ENCODE measurements around the gene THEM5. TPM values are rescaled to one million over a fixed set of nuclear protein-coding genes. Genes with fewer than 3 reads are reported as not detected.

The THEM5 gene
- total RNA-seq, 1 experiment from 2014 or later, result not detected

GRCh38 chr1:151829352-151830046 lies 24.0 kb downstream of the THEM5 start:
- no peak for TF ChIP-seq EZH2 (IDR thresholded peaks at IDR 0.05)
- TF ChIP-seq ZFX (IDR thresholded peaks at IDR 0.05), result no peak
- no peak for TF ChIP-seq SIN3A (IDR thresholded peaks at IDR 0.05; ENCODE audit: low read depth)
- TF ChIP-seq MAX (IDR thresholded peaks at IDR 0.05), result no peak
- no peak for TF ChIP-seq TCF7L2 (IDR thresholded peaks at IDR 0.05; ENCODE audit: borderline replicate concordance, extremely low read depth, insufficient read depth, insufficient read length)
- no peak for TF ChIP-seq CTCF (IDR thresholded peaks at IDR 0.05 in 2 of 3, conservative IDR thresholded peaks at IDR 0.05 in 1 of 3; ENCODE audit: borderline replicate concordance in 1 of 3, insufficient read depth in 1 of 3, low read depth in 2 of 3, low read length in 2 of 3)
- no peak for TF ChIP-seq POLR2A (IDR thresholded peaks at IDR 0.05; ENCODE audit: borderline replicate concordance, extremely low read depth, insufficient read depth, insufficient read length)
- TF ChIP-seq ELF1 (IDR thresholded peaks at IDR 0.05; ENCODE audit: borderline replicate concordance, low read depth), result no peak
- TF ChIP-seq JUND (IDR thresholded peaks at IDR 0.05), result no peak
- no peak for TF ChIP-seq CBX3 (IDR thresholded peaks at IDR 0.05; ENCODE audit: low read depth)
- no peak for TF ChIP-seq POLR2AphosphoS5 (IDR thresholded peaks at IDR 0.05; ENCODE audit: low read depth, low read length)
- no peak for TF ChIP-seq FOSL1 (IDR thresholded peaks at IDR 0.05; ENCODE audit: low read depth)
- no peak for TF ChIP-seq CEBPB (IDR thresholded peaks at IDR 0.05; ENCODE audit: low read depth)
- no peak for TF ChIP-seq REST (IDR thresholded peaks at IDR 0.05; ENCODE audit: low read depth)
- no peak for TF ChIP-seq SP1 (IDR thresholded peaks at IDR 0.05; ENCODE audit: low read depth)
- TF ChIP-seq ZNF274 (IDR thresholded peaks at IDR 0.05; ENCODE audit: low read depth, low read length), result no peak
- no peak for TF ChIP-seq RAD21 (IDR thresholded peaks at IDR 0.05; ENCODE audit: low read depth)
- TF ChIP-seq YY1 (IDR thresholded peaks at IDR 0.05; ENCODE audit: extremely low read depth, insufficient replicate concordance, low read depth, low read length), result no peak
- TF ChIP-seq EGR1 (IDR thresholded peaks at IDR 0.05; ENCODE audit: low read depth), result no peak
- TF ChIP-seq SRF (IDR thresholded peaks at IDR 0.05; ENCODE audit: low read depth), result no peak
- no peak overlapping the region for H3K9ac ChIP-seq (ENCODE audit: low read length)
- no peak overlapping the region for H3K4me2 ChIP-seq (ENCODE audit: low read length)

More at GRCh38 chr1:151829352-151830046, 24.0 kb downstream of the THEM5 start:
- no peaks in the 10 kb centered on the region for H4K20me1 ChIP-seq (ENCODE audit: insufficient read depth)
- ChIA-PET CTCF (no interaction called here), POLR2A (interaction anchor here (0.9 to 1.3 kb wide), 2 partner anchors 9 to 529 kb away, joined by 3 to 4 read pairs; no protein-coding TSS in a partner anchor), RAD21 (ENCODE audit: low non-redundant PET in 1 of 2, low total read pairs in 2 of 2, uncharacterized antibody in 2 of 2, unreplicated experiment in 2 of 2) (no interaction called here)
- H3K9me2 ChIP-seq (ENCODE audit: insufficient read depth), result no peaks in the 10 kb centered on the region
- no peak for ATAC-seq
- intact Hi-C loops (cut with micrococcal nuclease), result no loop called here
- peaks cover 23 to 49% of the 10 kb centered on the region in 2 experiments for H3K4me1 ChIP-seq (ENCODE audit: control insufficient read depth in 1 of 2, insufficient read depth in 2 of 2, low read length in 2 of 2)
- H3K79me2 ChIP-seq (ENCODE audit: insufficient read depth, low read length), result no peaks in the 10 kb centered on the region
- H3K27me3 ChIP-seq (ENCODE audit: insufficient read depth, low read length), result no peaks in the 10 kb centered on the region
- no peaks in the 10 kb centered on the region for H3K36me3 ChIP-seq (ENCODE audit: control insufficient read depth in 1 of 2, insufficient read depth in 2 of 2, low read length in 2 of 2)
- DNase-seq (ENCODE audit: low read depth, low spot score), result no peak
- no peak overlapping the region for H3K27ac ChIP-seq (ENCODE audit: low read depth, low read length)
- H2AFZ ChIP-seq (ENCODE audit: low read depth, low read length, poor library complexity, severe bottlenecking), result no peak overlapping the region
- no peak overlapping the region for H3K4me3 ChIP-seq (replicated peaks in 1 of 2; ENCODE audit: low read depth in 1 of 2, low read length in 2 of 2)
- no TSS peak for BruUV-seq (replicated peaks)
- H3K9me3 ChIP-seq (ENCODE audit: control insufficient read depth in 1 of 2, insufficient read depth in 1 of 2, low read depth in 1 of 2, low read length in 2 of 2), result no peaks in the 10 kb centered on the region
